ENCODE measurements around the gene JCAD. TPM values are rescaled to one million over a fixed set of nuclear protein-coding genes. Genes with fewer than 3 reads are reported as not detected.

JCAD gene
- total RNA-seq, 4 donors from 2014 or later = 0.91 to 23.1 (median 5.5) TPM

- TF ChIP-seq CTCF (IDR thresholded peaks at IDR 0.05) (no peak), POLR2A (IDR thresholded peaks at IDR 0.05) (no peak)
- Histone ChIP-seq H3K9me3 (no peaks in the 10 kb centered on the region), H3K36me3 (no peaks in the 10 kb centered on the region), H3K4me1 (peaks cover 0 to 39% (median 6%) of the 10 kb centered on the region in 3 donors), H3K27ac (peak overlapping the region; percentile 78 to 95 (median 88)), H3K27me3 (peaks cover 0 to 40% (median 0%) of the 10 kb centered on the region in 4 donors), H3K4me3 (peak overlapping the region; percentile 54 to 89 (median 66))
- no peak for DNase-seq
- WGBS, 2 donors = 59 to 84% methylated on average over 8 to 13 of the region's 13 CpGs
- intact Hi-C loops (cut with DNase I) = no loop called here
These were observed 1.4 kb downstream of the JCAD start for GRCh38 chr10:30057894-30058556.

DNA sequence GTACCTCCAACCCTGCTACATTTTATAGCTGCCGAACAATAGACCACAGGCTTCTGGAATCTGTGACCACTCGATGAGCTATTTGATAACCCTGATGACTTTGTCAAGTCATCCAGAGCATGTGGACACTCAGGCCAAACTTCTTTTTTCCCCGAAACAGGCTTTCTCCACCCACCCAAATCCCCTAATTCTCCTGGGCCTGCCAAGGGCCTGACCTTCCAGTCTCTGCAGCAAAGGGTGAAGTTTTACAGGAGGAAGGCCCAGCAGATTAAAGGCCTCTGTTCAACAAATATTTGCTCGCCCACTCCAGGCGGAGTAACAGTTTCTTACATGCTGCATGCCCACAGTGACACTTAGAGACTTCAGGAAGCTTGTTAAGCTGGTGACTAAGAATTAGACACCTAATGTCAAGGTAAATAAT lies 2.0 kb downstream of the JCAD start:
- H3K4me3 ChIP-seq = peak overlapping the region in 2 of 4 donors; percentile 79 to 89
- H3K9me3 ChIP-seq = no peaks in the 10 kb centered on the region
- 56 to 77% methylated on average over 5 of the region's 5 CpGs for WGBS, 2 donors
- H3K4me1 ChIP-seq = peaks cover 0 to 39% (median 6%) of the 10 kb centered on the region in 3 donors
- H3K27ac ChIP-seq = peak overlapping the region; percentile 10 to 95 (median 88)
- no peaks in the 10 kb centered on the region for H3K36me3 ChIP-seq
- DNase-seq = no peak
- no peak for TF ChIP-seq POLR2A (IDR thresholded peaks at IDR 0.05)
- TF ChIP-seq CTCF (IDR thresholded peaks at IDR 0.05) = no peak
- intact Hi-C loops (cut with DNase I) = no loop called here
- peaks cover 0 to 36% (median 0%) of the 10 kb centered on the region in 4 donors for H3K27me3 ChIP-seq

- Histone ChIP-seq H3K27me3 (peaks cover 0 to 36% (median 0%) of the 10 kb centered on the region in 4 donors), H3K9me3 (no peaks in the 10 kb centered on the region), H3K4me1 (peaks cover 0 to 39% (median 6%) of the 10 kb centered on the region in 3 donors), H3K27ac (peak overlapping the region; percentile 10 to 95 (median 88)), H3K4me3 (peak overlapping the region in 2 of 4 donors; percentile 79 to 89), H3K36me3 (no peaks in the 10 kb centered on the region)
- TF ChIP-seq CTCF (IDR thresholded peaks at IDR 0.05) = no peak
- TF ChIP-seq POLR2A (IDR thresholded peaks at IDR 0.05) = no peak
- 56 to 57% methylated on average over 4 of the region's 4 CpGs for WGBS, 2 donors
- intact Hi-C loops (cut with DNase I) = no loop called here
- no peak for DNase-seq
These were observed 2.5 kb downstream of the JCAD start for GRCh38 chr10:30056767-30057355.

DNA sequence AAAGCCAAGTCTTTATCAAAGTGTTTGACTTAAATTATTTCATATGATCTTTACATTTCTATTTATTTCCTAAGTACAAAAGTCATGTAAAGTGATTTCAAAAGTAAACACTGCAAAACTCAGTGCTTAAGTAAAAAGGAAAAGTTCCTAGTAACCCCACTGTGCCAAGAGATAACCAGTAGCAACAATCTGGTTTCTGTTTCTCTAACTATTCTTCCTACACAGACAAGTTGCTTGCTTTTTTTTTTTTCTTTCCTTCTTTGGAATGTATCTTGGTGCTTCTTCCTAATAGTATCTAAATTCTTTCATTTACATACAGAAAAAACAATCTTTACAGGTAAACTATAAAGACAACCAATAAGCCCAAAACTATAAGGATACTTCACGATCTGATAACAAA lies 3.1 kb downstream of the JCAD start:
- TF ChIP-seq POLR2A (IDR thresholded peaks at IDR 0.05) (no peak), CTCF (IDR thresholded peaks at IDR 0.05) (no peak)
- H3K4me1 ChIP-seq = peaks cover 0 to 39% (median 6%) of the 10 kb centered on the region in 3 donors
- H3K4me3 ChIP-seq = peak overlapping the region in 1 of 4 donors; percentile 89
- no peaks in the 10 kb centered on the region for H3K9me3 ChIP-seq
- H3K27ac ChIP-seq = peak overlapping the region in 3 of 4 donors; percentile 82 to 95 (median 93)
- WGBS, 2 donors = 83 to 89% methylated on average over 1 of the region's 1 CpG
- intact Hi-C loops (cut with DNase I) = no loop called here
- no peak for DNase-seq
- peaks cover 0 to 35% (median 0%) of the 10 kb centered on the region in 4 donors for H3K27me3 ChIP-seq
- H3K36me3 ChIP-seq = no peaks in the 10 kb centered on the region

DNA sequence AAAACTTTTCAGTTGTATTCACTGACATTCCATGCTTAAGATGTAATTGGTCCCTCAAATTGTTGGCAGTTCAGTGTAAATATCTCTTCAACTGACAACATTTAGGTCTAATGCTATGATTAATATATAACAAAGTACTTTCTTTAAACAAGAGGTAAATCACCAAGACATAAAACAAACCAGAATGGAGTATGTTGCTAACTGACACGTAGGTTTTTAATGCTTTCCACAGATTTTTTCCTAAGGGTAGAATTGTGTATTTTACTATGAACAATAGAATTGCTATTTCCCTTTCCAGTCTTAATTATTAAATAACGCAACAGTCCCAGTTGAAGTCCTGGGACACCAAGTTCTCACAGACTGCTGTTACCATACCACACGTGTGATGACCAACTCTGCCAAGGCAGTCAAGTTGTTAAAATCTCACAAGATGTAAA lies 4.1 kb downstream of the JCAD start:
- H3K9me3 ChIP-seq = no peaks in the 10 kb centered on the region
- H3K27me3 ChIP-seq = peaks cover 0 to 27% (median 0%) of the 10 kb centered on the region in 4 donors
- H3K36me3 ChIP-seq = no peaks in the 10 kb centered on the region
- TF ChIP-seq POLR2A (IDR thresholded peaks at IDR 0.05) (no peak), CTCF (IDR thresholded peaks at IDR 0.05) (no peak)
- WGBS, 2 donors = 50 to 64% methylated on average over 3 of the region's 3 CpGs
- peak overlapping the region; percentile 38 to 93 (median 66) for H3K27ac ChIP-seq
- H3K4me1 ChIP-seq = peaks cover 0 to 39% (median 6%) of the 10 kb centered on the region in 3 donors
- intact Hi-C loops (cut with DNase I) = no loop called here
- no peak for DNase-seq
- peak overlapping the region in 1 of 4 donors; percentile 25 for H3K4me3 ChIP-seq
